A549 (cell line): ENCODE results near the gene U2SURP.

ENCODE experiments used
- BHLHE40 ChIP-seq: IDR thresholded peaks from 2 replicates; pipeline ENCODE4 v1.6.1; 2012; ENCODE audit warnings: low read depth, low read length, inconsistent platforms
- CHD2 ChIP-seq: fragments of 150-350 bp; IDR thresholded peaks from 2 replicates; pipeline ENCODE4 v1.6.1; 2014; ENCODE audit warnings: low read length; ENCODE audit not compliant: partially characterized antibody
- CTCF ChIP-seq: fragments of >200 bp; sonication (Bioruptor Twin); formaldehyde crosslinking; IDR thresholded peaks from 3 replicates; pipeline ENCODE4 v1.5.1; 2016
- EP300 ChIP-seq, 2 experiments: fragments of >200 bp; sonication (Bioruptor Twin); formaldehyde crosslinking; IDR thresholded peaks; 2 replicates in 1 of 2; 3 replicates in 1 of 2; pipeline ENCODE4 v1.6.1; 2016 to 2017
- ESRRA ChIP-seq: fragments of 150-350 bp; IDR thresholded peaks from 2 replicates; pipeline ENCODE4 v1.6.1; 2014; ENCODE audit warnings: mild to moderate bottlenecking, low read length, borderline replicate concordance
- JUN ChIP-seq, 2 experiments: fragments of >200 bp; sonication (Bioruptor Twin); formaldehyde crosslinking; IDR thresholded peaks; 2 replicates in 1 of 2; 3 replicates in 1 of 2; pipeline ENCODE4 v1.6.1; 2016 to 2017
- NFE2L2 ChIP-seq: fragments of 150-350 bp; conservative IDR thresholded peaks from 2 replicates; pipeline ENCODE4 v1.6.1; 2014; ENCODE audit warnings: low read length
- POLR2A ChIP-seq: IDR thresholded peaks from 2 replicates; pipeline ENCODE4 v1.6.1; 2012; ENCODE audit warnings: mild to moderate bottlenecking, low read length
- RNF2 ChIP-seq: fragments of 200-600 bp; sonication (generic); IDR thresholded peaks from 2 replicates; pipeline ENCODE4 v1.6.1; 2016; ENCODE audit warnings: low read depth, mild to moderate bottlenecking, antibody characterized with exemption, moderate library complexity, borderline replicate concordance
- ZFP36 ChIP-seq: fragments of 450-650 bp; IDR thresholded peaks from 2 replicates; pipeline ENCODE4 v1.6.1; 2014; ENCODE audit warnings: borderline replicate concordance; ENCODE audit not compliant: partially characterized antibody
- TF ChIP-seq, protein P1 (sequence below): fragments of 450-650 bp; IDR thresholded peaks from 2 replicates; pipeline ENCODE4 v1.6.1; 2014; ENCODE audit warnings: antibody characterized with exemption

- TF ChIP-seq JUN (IDR thresholded peaks at IDR 0.05) (no peak), BHLHE40 (no peak), CTCF (no peak), POLR2A (no peak), RNF2 (no peak), EP300 (IDR thresholded peaks at IDR 0.05) (no peak), ZFP36 (no peak), ESRRA (no peak), NFE2L2 (no peak), CHD2 (no peak)
- TF ChIP-seq, protein P1, sequence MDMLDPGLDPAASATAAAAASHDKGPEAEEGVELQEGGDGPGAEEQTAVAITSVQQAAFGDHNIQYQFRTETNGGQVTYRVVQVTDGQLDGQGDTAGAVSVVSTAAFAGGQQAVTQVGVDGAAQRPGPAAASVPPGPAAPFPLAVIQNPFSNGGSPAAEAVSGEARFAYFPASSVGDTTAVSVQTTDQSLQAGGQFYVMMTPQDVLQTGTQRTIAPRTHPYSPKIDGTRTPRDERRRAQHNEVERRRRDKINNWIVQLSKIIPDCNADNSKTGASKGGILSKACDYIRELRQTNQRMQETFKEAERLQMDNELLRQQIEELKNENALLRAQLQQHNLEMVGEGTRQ, result no peak
Measured at GRCh38 chr3:142973217-142974009, 28.0 kb upstream of the U2SURP start.
